ENCODE data around the gene AQP10.

GRCh38 chr1:154330669-154331068 lies 9.8 kb downstream of the AQP10 start:
- TF ChIP-seq CTCF (IDR thresholded peaks at IDR 0.05) (no peak), POLR2A (IDR thresholded peaks at IDR 0.05) (no peak)

All from thyroid gland (tissue), 4 donors.